ENCODE results near the gene LYPD6B.

The LYPD6B gene

DNA sequence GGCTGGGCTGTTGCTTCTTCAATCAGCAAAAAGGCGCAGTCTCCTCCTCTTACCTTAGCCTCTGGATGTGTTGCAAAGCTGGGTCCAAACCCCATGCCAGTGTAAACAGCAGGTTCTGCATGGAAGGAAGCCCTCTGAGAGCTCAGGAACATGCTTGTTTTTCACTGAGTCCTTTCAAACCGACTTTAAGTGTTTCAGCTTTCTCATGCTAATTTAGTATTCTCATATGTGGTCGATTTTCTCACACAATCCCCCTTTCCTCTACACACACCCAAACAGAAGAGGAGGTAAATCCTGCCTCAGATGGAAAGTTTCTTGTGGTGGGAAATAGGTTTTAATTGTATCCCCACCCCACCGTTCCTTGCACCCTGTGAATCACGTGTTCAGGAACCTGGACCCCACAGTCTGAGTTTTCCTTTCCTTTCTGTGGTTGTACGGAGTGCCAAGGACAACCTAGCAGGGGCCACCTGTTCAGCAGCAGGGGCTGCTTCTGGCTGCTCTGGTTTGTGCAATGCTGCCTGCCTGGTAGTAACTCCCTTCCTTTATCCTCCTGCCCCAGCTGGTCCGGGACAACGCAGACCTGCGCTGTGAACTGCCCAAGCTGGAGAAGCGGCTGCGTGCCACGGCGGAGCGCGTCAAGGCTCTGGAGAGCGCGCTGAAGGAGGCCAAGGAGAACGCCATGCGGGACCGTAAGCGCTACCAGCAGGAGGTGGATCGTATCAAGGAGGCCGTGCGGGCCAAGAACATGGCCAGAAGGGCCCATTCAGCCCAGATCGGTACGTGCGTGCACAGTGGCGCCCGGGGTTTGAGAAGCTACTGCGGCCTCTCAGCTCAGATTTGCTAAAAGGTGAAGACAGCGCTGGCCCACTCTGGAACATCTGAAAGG lies 28.7 kb upstream of the LYPD6B start:
- Histone ChIP-seq H3F3A (ENCODE audit: insufficient read depth) (no peaks in the 10 kb centered on the region), H2AFZ (ENCODE audit: low read depth, low read length, severe bottlenecking) (no peak overlapping the region), H4K20me1 (ENCODE audit: low read depth, low read length) (no peaks in the 10 kb centered on the region), H3K9me3 (ENCODE audit: insufficient read depth, low read length) (no peaks in the 10 kb centered on the region), H3K4me2 (ENCODE audit: low read depth, low read length, poor library complexity, severe bottlenecking) (no peak overlapping the region), H3K4me3 (ENCODE audit: insufficient read depth, low read length, poor library complexity, severe bottlenecking) (no peak overlapping the region), H3K27ac (ENCODE audit: low read depth, low read length) (no peak overlapping the region), H3K79me2 (ENCODE audit: insufficient read depth, low read length) (no peaks in the 10 kb centered on the region), H3K36me3 (ENCODE audit: low read length) (no peaks in the 10 kb centered on the region), H3K27me3 (ENCODE audit: low read length) (no peaks in the 10 kb centered on the region), H3K9ac (ENCODE audit: low read length) (no peak overlapping the region), H3K9me2 (replicated peaks; ENCODE audit: insufficient read depth, low read length) (no peaks in the 10 kb centered on the region)
- TF ChIP-seq EZH2phosphoT487 (conservative IDR thresholded peaks at IDR 0.05; ENCODE audit: low read length), result no peak
- TF ChIP-seq, protein P1, sequence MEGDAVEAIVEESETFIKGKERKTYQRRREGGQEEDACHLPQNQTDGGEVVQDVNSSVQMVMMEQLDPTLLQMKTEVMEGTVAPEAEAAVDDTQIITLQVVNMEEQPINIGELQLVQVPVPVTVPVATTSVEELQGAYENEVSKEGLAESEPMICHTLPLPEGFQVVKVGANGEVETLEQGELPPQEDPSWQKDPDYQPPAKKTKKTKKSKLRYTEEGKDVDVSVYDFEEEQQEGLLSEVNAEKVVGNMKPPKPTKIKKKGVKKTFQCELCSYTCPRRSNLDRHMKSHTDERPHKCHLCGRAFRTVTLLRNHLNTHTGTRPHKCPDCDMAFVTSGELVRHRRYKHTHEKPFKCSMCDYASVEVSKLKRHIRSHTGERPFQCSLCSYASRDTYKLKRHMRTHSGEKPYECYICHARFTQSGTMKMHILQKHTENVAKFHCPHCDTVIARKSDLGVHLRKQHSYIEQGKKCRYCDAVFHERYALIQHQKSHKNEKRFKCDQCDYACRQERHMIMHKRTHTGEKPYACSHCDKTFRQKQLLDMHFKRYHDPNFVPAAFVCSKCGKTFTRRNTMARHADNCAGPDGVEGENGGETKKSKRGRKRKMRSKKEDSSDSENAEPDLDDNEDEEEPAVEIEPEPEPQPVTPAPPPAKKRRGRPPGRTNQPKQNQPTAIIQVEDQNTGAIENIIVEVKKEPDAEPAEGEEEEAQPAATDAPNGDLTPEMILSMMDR (IDR thresholded peaks at IDR 0.05; ENCODE audit: insufficient read depth, low read length, poor library complexity, severe bottlenecking), result no peak

DNA sequence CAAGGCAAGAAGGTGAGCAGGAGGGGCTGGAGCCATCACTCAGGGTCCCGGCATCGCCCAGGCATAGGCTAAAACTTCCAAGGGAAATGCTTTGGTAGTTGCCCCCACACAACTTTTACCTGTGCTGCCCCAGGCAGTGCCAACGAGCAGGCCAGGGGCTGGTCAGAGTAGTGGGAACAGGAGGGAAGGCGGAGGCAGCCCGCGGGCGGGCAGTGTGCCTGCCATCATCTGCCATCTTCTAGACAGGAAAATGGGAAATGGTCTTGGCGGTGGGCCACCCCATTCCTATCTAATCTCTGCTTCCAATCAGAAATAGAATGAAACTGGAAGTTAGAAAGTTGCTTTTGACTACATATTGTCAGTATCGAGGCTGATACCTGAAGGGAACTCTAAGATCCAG lies 26.0 kb upstream of the LYPD6B start:
- TF ChIP-seq, protein P1 (IDR thresholded peaks at IDR 0.05; ENCODE audit: insufficient read depth, low read length, poor library complexity, severe bottlenecking), result no peak
- TF ChIP-seq EZH2phosphoT487 (conservative IDR thresholded peaks at IDR 0.05; ENCODE audit: low read length), result no peak
- Histone ChIP-seq H3K9me2 (replicated peaks; ENCODE audit: insufficient read depth, low read length) (no peaks in the 10 kb centered on the region), H2AFZ (ENCODE audit: low read depth, low read length, severe bottlenecking) (no peak overlapping the region), H3K4me3 (ENCODE audit: insufficient read depth, low read length, poor library complexity, severe bottlenecking) (no peak overlapping the region), H3K9ac (ENCODE audit: low read length) (no peak overlapping the region), H3F3A (ENCODE audit: insufficient read depth) (no peaks in the 10 kb centered on the region), H4K20me1 (ENCODE audit: low read depth, low read length) (no peaks in the 10 kb centered on the region), H3K27ac (ENCODE audit: low read depth, low read length) (no peak overlapping the region), H3K79me2 (ENCODE audit: insufficient read depth, low read length) (no peaks in the 10 kb centered on the region), H3K36me3 (ENCODE audit: low read length) (no peaks in the 10 kb centered on the region), H3K4me2 (ENCODE audit: low read depth, low read length, poor library complexity, severe bottlenecking) (no peak overlapping the region), H3K27me3 (ENCODE audit: low read length) (no peaks in the 10 kb centered on the region), H3K9me3 (ENCODE audit: insufficient read depth, low read length) (no peaks in the 10 kb centered on the region)

DNA sequence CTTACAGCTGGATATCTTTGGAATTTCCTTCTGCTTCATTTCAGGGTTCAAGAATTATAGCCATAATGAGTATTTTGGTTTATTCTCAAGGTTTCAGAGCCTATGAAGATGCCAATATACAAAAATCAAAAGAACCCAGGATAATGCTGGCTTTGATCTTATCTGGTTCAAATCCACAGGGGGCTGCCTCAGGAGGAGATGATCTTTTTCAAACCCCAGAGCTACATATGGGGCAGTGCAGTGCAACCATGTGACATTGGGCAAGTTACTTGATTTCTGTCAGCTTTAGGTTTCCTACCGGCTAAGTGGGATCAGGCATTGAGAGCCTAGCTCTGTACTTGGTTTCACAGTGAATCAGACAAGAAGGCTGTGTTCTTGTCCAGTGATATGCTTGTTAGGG lies 23.0 kb upstream of the LYPD6B start:
- Histone ChIP-seq H3K27me3 (ENCODE audit: low read length) (no peaks in the 10 kb centered on the region), H3K27ac (ENCODE audit: low read depth, low read length) (no peak overlapping the region), H3K4me2 (ENCODE audit: low read depth, low read length, poor library complexity, severe bottlenecking) (no peak overlapping the region), H3K4me3 (ENCODE audit: insufficient read depth, low read length, poor library complexity, severe bottlenecking) (no peak overlapping the region), H4K20me1 (ENCODE audit: low read depth, low read length) (no peaks in the 10 kb centered on the region), H3K9ac (ENCODE audit: low read length) (no peak overlapping the region), H3F3A (ENCODE audit: insufficient read depth) (peaks cover 26% of the 10 kb centered on the region), H3K36me3 (ENCODE audit: low read length) (no peaks in the 10 kb centered on the region), H2AFZ (ENCODE audit: low read depth, low read length, severe bottlenecking) (no peak overlapping the region), H3K9me3 (ENCODE audit: insufficient read depth, low read length) (no peaks in the 10 kb centered on the region), H3K79me2 (ENCODE audit: insufficient read depth, low read length) (no peaks in the 10 kb centered on the region), H3K9me2 (replicated peaks; ENCODE audit: insufficient read depth, low read length) (no peaks in the 10 kb centered on the region)
- TF ChIP-seq EZH2phosphoT487 (conservative IDR thresholded peaks at IDR 0.05; ENCODE audit: low read length), result no peak
- TF ChIP-seq, protein P1 (IDR thresholded peaks at IDR 0.05; ENCODE audit: insufficient read depth, low read length, poor library complexity, severe bottlenecking), result no peak
